HG03521 (cell line): ENCODE measurements around the gene CRTC3.

Experiments
- ATAC-seq: cut with Tn5 transposase; IDR thresholded peaks from one replicate; pipeline ENCODE4 v1.9.1; 2021; ENCODE audit warnings: mild to moderate bottlenecking, moderate library complexity; ENCODE audit not compliant: unreplicated experiment

CRTC3 gene

GRCh38 chr15:90591524-90591923 is 61.8 kb downstream of the CRTC3 start:
- ATAC-seq: no peak

GRCh38 chr15:90592131-90592881 is 62.6 kb downstream of the CRTC3 start:
- no peak for ATAC-seq

GRCh38 chr15:90593499-90594158 is 63.9 kb downstream of the CRTC3 start:
- ATAC-seq: no peak

- no peak for ATAC-seq
These were observed 64.6 kb downstream of the CRTC3 start for GRCh38 chr15:90594301-90594738.

- ATAC-seq: no peak
These were observed 66.0 kb downstream of the CRTC3 start for GRCh38 chr15:90595763-90596155.

- no peak for ATAC-seq
These were observed 67.2 kb downstream of the CRTC3 start for GRCh38 chr15:90596943-90597342.

GRCh38 chr15:90597577-90597976 is 67.9 kb downstream of the CRTC3 start:
- ATAC-seq: peak; percentile 27

- peak; percentile 37 for ATAC-seq
These were observed 68.4 kb downstream of the CRTC3 start for GRCh38 chr15:90598031-90598577.

GRCh38 chr15:90598679-90599078 is 69.0 kb downstream of the CRTC3 start:
- no peak for ATAC-seq

GRCh38 chr15:90599116-90599515 is 69.4 kb downstream of the CRTC3 start:
- no peak for ATAC-seq

- no peak for ATAC-seq
These were observed 69.9 kb downstream of the CRTC3 start for GRCh38 chr15:90599644-90600043.

GRCh38 chr15:90600954-90601353 is 71.2 kb downstream of the CRTC3 start:
- no peak for ATAC-seq

GRCh38 chr15:90603893-90604292 is 74.2 kb downstream of the CRTC3 start:
- ATAC-seq: no peak

GRCh38 chr15:90606641-90607040 is 76.9 kb downstream of the CRTC3 start:
- ATAC-seq: no peak

GRCh38 chr15:90607361-90607760 is 77.6 kb downstream of the CRTC3 start:
- ATAC-seq: no peak

GRCh38 chr15:90609242-90610180 is 79.8 kb downstream of the CRTC3 start:
- ATAC-seq: no peak

- ATAC-seq: no peak
These were observed 80.5 kb downstream of the CRTC3 start for GRCh38 chr15:90610190-90610589.

- no peak for ATAC-seq
These were observed 81.4 kb downstream of the CRTC3 start for GRCh38 chr15:90611157-90611556.

- ATAC-seq: no peak
These were observed 87.4 kb downstream of the CRTC3 start for GRCh38 chr15:90617171-90617570.

GRCh38 chr15:90617668-90618097 is 88.0 kb downstream of the CRTC3 start:
- no peak for ATAC-seq
